GM08714 (cell line): ENCODE results near the gene TMEM238L.

Experiments used
- H3K4me3 ChIP-seq: fragments of 200-500 bp; sonication (Bioruptor generic); 2 replicates; pipeline ENCODE4 v1.5.1; 2014; ENCODE audit warnings: mild to moderate bottlenecking, low read length, inconsistent platforms
- ZNF274 ChIP-seq: IDR thresholded peaks from 2 replicates; pipeline ENCODE4 v1.6.1; 2012; ENCODE audit warnings: mild to moderate bottlenecking, low read depth, low read length

Gene TMEM238L

GRCh38 chr17:10754109-10754508 is 49.8 kb downstream of the TMEM238L start:
- no peak overlapping the region for H3K4me3 ChIP-seq
- no peak for TF ChIP-seq ZNF274

DNA sequence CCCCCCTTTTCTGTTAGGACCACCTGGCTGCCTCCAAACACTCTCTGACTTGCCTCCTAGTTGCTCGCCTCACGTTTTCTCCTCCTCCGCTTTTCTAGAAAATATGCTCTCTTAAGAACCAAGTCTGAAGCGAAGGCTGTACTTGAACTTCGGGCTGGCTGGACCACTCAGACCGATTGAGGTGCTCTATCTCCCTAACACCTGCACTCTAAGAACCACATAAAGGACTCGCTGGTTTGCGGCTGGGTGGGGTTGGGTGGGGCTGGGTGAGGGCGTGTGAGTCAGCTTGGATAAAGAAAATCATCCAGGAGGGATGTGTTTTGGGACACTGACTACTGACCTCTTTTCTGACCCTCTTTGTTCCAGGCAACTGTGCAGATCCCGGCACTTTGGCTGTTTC is 51.2 kb downstream of the TMEM238L start:
- no peak overlapping the region for H3K4me3 ChIP-seq
- no peak for TF ChIP-seq ZNF274

GRCh38 chr17:10751563-10751962 is 52.3 kb downstream of the TMEM238L start:
- H3K4me3 ChIP-seq, result no peak overlapping the region
- TF ChIP-seq ZNF274, result no peak

DNA sequence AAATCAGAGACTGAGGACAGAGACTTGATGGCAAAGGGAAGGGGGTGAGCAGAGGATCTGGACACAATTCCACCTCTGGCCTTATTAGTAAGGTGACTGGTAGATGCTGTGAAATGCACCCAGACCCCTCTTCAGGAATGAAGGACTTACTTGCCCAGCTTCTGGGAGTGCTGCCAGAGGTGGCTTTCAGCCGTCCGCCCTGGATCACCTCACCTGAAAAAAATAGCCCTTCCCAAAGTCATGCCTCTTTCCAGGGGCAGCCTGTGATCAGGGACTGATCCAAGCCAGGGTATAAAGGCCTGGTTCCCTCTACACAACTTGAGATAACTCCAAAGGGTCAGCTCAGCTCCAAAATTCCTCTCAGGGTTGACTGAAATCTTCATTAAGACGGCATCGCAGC is 53.7 kb downstream of the TMEM238L start:
- TF ChIP-seq ZNF274, result no peak
- H3K4me3 ChIP-seq, result no peak overlapping the region

GRCh38 chr17:10748531-10749181 is 55.2 kb downstream of the TMEM238L start:
- TF ChIP-seq ZNF274, result no peak

GRCh38 chr17:10745231-10745630 is 58.7 kb downstream of the TMEM238L start:
- no peak overlapping the region for H3K4me3 ChIP-seq
- no peak for TF ChIP-seq ZNF274

More at GRCh38 chr17:10748531-10749181, 55.2 kb downstream of the TMEM238L start:
- H3K4me3 ChIP-seq, result no peak overlapping the region
